Sigmoid colon (tissue), 4 donors: ENCODE data around the gene APOLD1.

ENCODE experiments used
- CTCF ChIP-seq, 4 experiments: fragments of 450-650 bp in 3 of 4; fragments of 200-600 bp in 1 of 4; IDR thresholded peaks; one replicate each; pipeline ENCODE4 v1.5.1; 2016 to 2019; ENCODE audit warnings: antibody characterized with exemption in 4 of 4, mild to moderate bottlenecking in 3 of 4, moderate library complexity in 2 of 4
- POLR2AphosphoS5 ChIP-seq, 4 donors: sonication (generic); formaldehyde crosslinking; IDR thresholded peaks; one replicate each; pipeline ENCODE4 v1.6.1; 2017; ENCODE audit warnings: antibody characterized with exemption in 4 of 4

GRCh38 chr12:12813120-12814101 lies 28.0 kb downstream of the APOLD1 start, which contains the start of gene DDX47:
- TF ChIP-seq CTCF (IDR thresholded peaks at IDR 0.05) (peak; percentile 93 to 97 (median 95)), POLR2AphosphoS5 (IDR thresholded peaks at IDR 0.05) (peak; percentile 65 to 82 (median 78))
